MCF 10A (cell line): Measurements from ENCODE around the gene LVRN. TPM values are rescaled to one million over a fixed set of nuclear protein-coding genes. Genes with fewer than 3 reads are reported as not detected.

Experiments used
- BruUV-seq: library from RNA; stranded (reverse); fragments of 400-500 nt; replicated peaks from 2 replicates; lab custom pipeline; 2021; lab: Mats Ljungman, UMichigan
- CTCF ChIA-PET: fragments of 300-600 bp; sonication (Branson Sonifier 250); formaldehyde crosslinking; extraction: SDS; loops from one replicate; lab custom pipeline; 2021; ENCODE audit warnings: antibody characterized with exemption, inconsistent platforms; lab: Yijun Ruan, JAX
- POLR2A ChIA-PET: fragments of 300-600, 350-650 bp; sonication (Branson Sonifier 250); formaldehyde crosslinking; extraction: SDS; loops from one replicate; lab custom pipeline; 2020; ENCODE audit warnings: antibody characterized with exemption, inconsistent platforms; lab: Yijun Ruan, JAX
- DNase-seq: peaks from one replicate; pipeline ENCODE4 v3.0.0-alpha.2; 2018; ENCODE audit not compliant: unreplicated experiment
- H3K27ac Mint-ChIP-seq: one replicate; pipeline ENCODE4 v1.8.0; 2022; ENCODE audit warnings: mild to moderate bottlenecking, low read depth, mixed read lengths; ENCODE audit not compliant: unreplicated experiment
- H3K27me3 Mint-ChIP-seq: one replicate; pipeline ENCODE4 v1.8.0; 2022; ENCODE audit warnings: mixed read lengths; ENCODE audit not compliant: insufficient read depth, unreplicated experiment
- H3K36me3 Mint-ChIP-seq: one replicate; pipeline ENCODE4 v1.8.0; 2022; ENCODE audit warnings: mild to moderate bottlenecking, moderate library complexity, mixed read lengths; ENCODE audit not compliant: insufficient read depth, unreplicated experiment
- H3K4me1 Mint-ChIP-seq: one replicate; pipeline ENCODE4 v1.8.0; 2022; ENCODE audit warnings: mixed read lengths; ENCODE audit not compliant: insufficient read depth, unreplicated experiment
- H3K4me3 Mint-ChIP-seq: one replicate; pipeline ENCODE4 v1.8.0; 2022; ENCODE audit warnings: mild to moderate bottlenecking, moderate library complexity, mixed read lengths; ENCODE audit not compliant: unreplicated experiment
- H3K9me3 Mint-ChIP-seq: one replicate; pipeline ENCODE4 v1.8.0; 2022; ENCODE audit warnings: mixed read lengths; ENCODE audit not compliant: unreplicated experiment
- CTCF ChIP-seq: fragments of 200-600 bp; IDR thresholded peaks from one replicate; pipeline ENCODE4 v1.8.0; 2022; ENCODE audit warnings: antibody characterized with exemption, mild to moderate bottlenecking; ENCODE audit not compliant: unreplicated experiment
- intact Hi-C: fragments of 100-400 bp; cut with micrococcal nuclease; formaldehyde crosslinking; loops from 2 replicates; pipeline ENCODE4 v1.14.1; 2022
- total RNA-seq: library from RNA; stranded (reverse); gene quantifications from 2 replicates; pipeline ENCODE4 v1.2.3, GENCODE V29; 2022

LVRN gene
- total RNA-seq, 1 experiment from 2014 or later: 0.77 TPM

- no TSS peak for BruUV-seq
- H3K9me3 Mint-ChIP-seq: no peaks in the 10 kb centered on the region
- no peaks in the 10 kb centered on the region for H3K4me1 Mint-ChIP-seq
- H3K36me3 Mint-ChIP-seq: no peaks in the 10 kb centered on the region
- no peak overlapping the region for H3K27ac Mint-ChIP-seq
- intact Hi-C loops: loop anchor here (1.0 kb wide), 1 partner anchor 222 kb away; no protein-coding TSS in a partner anchor
- TF ChIP-seq CTCF: no peak
- ChIA-PET CTCF (interaction anchor here (0.9 kb wide), 1 partner anchor 13 kb away, joined by 5 read pairs; no protein-coding TSS in a partner anchor), POLR2A (no interaction called here)
- no peak overlapping the region for H3K4me3 Mint-ChIP-seq
- H3K27me3 Mint-ChIP-seq: peaks cover 48% of the 10 kb centered on the region
- DNase-seq: no peak
Measured at GRCh38 chr5:116063950-116064349, 101.7 kb downstream of the LVRN start.

- Mint-ChIP-seq H3K27me3 (peaks cover 24% of the 10 kb centered on the region), H3K4me1 (no peaks in the 10 kb centered on the region), H3K27ac (no peak overlapping the region), H3K4me3 (no peak overlapping the region), H3K36me3 (no peaks in the 10 kb centered on the region), H3K9me3 (no peaks in the 10 kb centered on the region)
- peak; percentile 69 for TF ChIP-seq CTCF
- ChIA-PET POLR2A (interaction anchor here (0.6 to 1.2 kb wide), 3 partner anchors 33 to 432 kb away, joined by 3 to 5 read pairs (median 3); no protein-coding TSS in a partner anchor), CTCF (interaction anchor here (0.6 to 2.9 kb wide), 30 partner anchors 8 to 857 kb away, joined by 3 to 25 read pairs (median 4); partner anchors contain the start of genes ATG12 and COMMD10)
- intact Hi-C loops: loop anchor here (1.0 to 2.0 kb wide), 3 partner anchors 180 to 434 kb away; no protein-coding TSS in a partner anchor
- no TSS peak for BruUV-seq
- DNase-seq: peak; percentile 70
Measured at GRCh38 chr5:116068028-116068632, 105.9 kb downstream of the LVRN start.

- no peak for TF ChIP-seq CTCF
- CTCF ChIA-PET: no interaction called here
- intact Hi-C loops: no loop called here
- Mint-ChIP-seq H3K4me1 (no peaks in the 10 kb centered on the region), H3K36me3 (no peaks in the 10 kb centered on the region), H3K27me3 (peaks cover 12% of the 10 kb centered on the region), H3K4me3 (no peak overlapping the region), H3K9me3 (no peaks in the 10 kb centered on the region), H3K27ac (no peak overlapping the region)
- POLR2A ChIA-PET: no interaction called here
- no peak for DNase-seq
- BruUV-seq: no TSS peak
Measured at GRCh38 chr5:116071211-116071610, 108.9 kb downstream of the LVRN start.

- no peaks in the 10 kb centered on the region for H3K36me3 Mint-ChIP-seq
- no peaks in the 10 kb centered on the region for H3K27me3 Mint-ChIP-seq
- H3K4me1 Mint-ChIP-seq: no peaks in the 10 kb centered on the region
- ChIA-PET POLR2A (interaction anchor here (1.0 kb wide), 1 partner anchor 367 kb away, joined by 4 read pairs; no protein-coding TSS in a partner anchor), CTCF (interaction anchor here (0.6 to 1.7 kb wide), 4 partner anchors 7 to 711 kb away, joined by 3 to 5 read pairs (median 3); no protein-coding TSS in a partner anchor)
- H3K4me3 Mint-ChIP-seq: no peak overlapping the region
- intact Hi-C loops: no loop called here
- DNase-seq: no peak
- TF ChIP-seq CTCF: no peak
- no peak overlapping the region for H3K27ac Mint-ChIP-seq
- BruUV-seq: no TSS peak
- no peaks in the 10 kb centered on the region for H3K9me3 Mint-ChIP-seq
Measured at GRCh38 chr5:116075191-116075831, 113.0 kb downstream of the LVRN start.
